Keratinocyte (primary cell): ENCODE measurements around the gene SDF2L1. TPM values are rescaled to one million over a fixed set of nuclear protein-coding genes. Genes with fewer than 3 reads are reported as not detected.
A peak's percentile ranks its signal among the peaks of the same experiment; 100 is the strongest.

Experiments used
- DNase-seq: peaks from one replicate; pipeline ENCODE4 v3.0.0-alpha.2; 2011; ENCODE audit warnings: low read depth, missing footprints, low spot score
- FAIRE-seq: peaks from 2 replicates; lab custom pipeline; 2011; peaks lifted over from hg19 to GRCh38; lab: Jason Lieb, UNC
- H2AFZ ChIP-seq: 2 replicates; pipeline ENCODE4 v1.6.0; 2012; ENCODE audit warnings: low read length, control low read depth, inconsistent platforms; ENCODE audit not compliant: control insufficient read depth
- H3K27ac ChIP-seq: 2 replicates; pipeline ENCODE4 v1.5.1; 2011; ENCODE audit warnings: low read length; ENCODE audit not compliant: control insufficient read depth, insufficient read depth
- H3K27me3 ChIP-seq: 3 replicates; pipeline ENCODE4 v1.6.0; 2011; ENCODE audit warnings: low read length; ENCODE audit not compliant: control insufficient read depth, insufficient read depth; ENCODE audit errors: extremely low read depth
- H3K36me3 ChIP-seq, 2 experiments: 2 replicates in 1 of 2; 3 replicates in 1 of 2; pipeline ENCODE4 v1.5.1; 2011; ENCODE audit warnings: low read length in 2 of 2, mild to moderate bottlenecking in 1 of 2; ENCODE audit not compliant: control insufficient read depth in 2 of 2, insufficient read depth in 2 of 2; ENCODE audit errors: extremely low read depth in 1 of 2
- H3K4me1 ChIP-seq: 3 replicates; pipeline ENCODE4 v1.5.1; 2011; ENCODE audit warnings: low read length; ENCODE audit not compliant: control insufficient read depth, insufficient read depth; ENCODE audit errors: extremely low read depth
- H3K4me2 ChIP-seq: 3 replicates; pipeline ENCODE4 v1.6.0; 2011; ENCODE audit warnings: low read depth, low read length; ENCODE audit not compliant: control insufficient read depth, insufficient read depth; ENCODE audit errors: extremely low read depth
- H3K4me3 ChIP-seq, 3 experiments: fragments of 200-600 bp in 1 of 3; sonication (generic) in 1 of 3; 2 replicates in 2 of 3; 3 replicates in 1 of 3; pipeline ENCODE4 v1.5.1; 2011 to 2016; ENCODE audit warnings: low read length in 3 of 3, mild to moderate bottlenecking in 3 of 3, control low read depth in 2 of 3, inconsistent platforms in 1 of 3, low read depth in 1 of 3, mixed read lengths in 1 of 3, mixed run types in 1 of 3, moderate library complexity in 1 of 3; ENCODE audit not compliant: control insufficient read depth in 2 of 3, insufficient read depth in 2 of 3; ENCODE audit errors: extremely low read depth in 1 of 3
- H3K79me2 ChIP-seq: 2 replicates; pipeline ENCODE4 v1.6.0; 2012; ENCODE audit warnings: low read length; ENCODE audit not compliant: control insufficient read depth, insufficient read depth
- H3K9ac ChIP-seq: 3 replicates; pipeline ENCODE4 v1.6.0; 2011; ENCODE audit warnings: low read length; ENCODE audit not compliant: control insufficient read depth, insufficient read depth; ENCODE audit errors: extremely low read depth
- H3K9me1 ChIP-seq: 3 replicates; pipeline ENCODE4 v1.6.0; 2011; ENCODE audit warnings: low read length; ENCODE audit not compliant: control insufficient read depth, insufficient read depth; ENCODE audit errors: extremely low read depth
- H3K9me3 ChIP-seq: 2 replicates; pipeline ENCODE4 v1.5.1; 2012; ENCODE audit warnings: low read depth, low read length; ENCODE audit not compliant: control insufficient read depth
- H4K20me1 ChIP-seq: 3 replicates; pipeline ENCODE4 v1.6.0; 2011; ENCODE audit warnings: low read length; ENCODE audit not compliant: control insufficient read depth, insufficient read depth; ENCODE audit errors: extremely low read depth
- CTCF ChIP-seq, 3 experiments: IDR thresholded peaks in 1 of 3; conservative IDR thresholded peaks in 1 of 3; optimal IDR thresholded peaks in 1 of 3; 2 replicates in 2 of 3; 3 replicates in 1 of 3; pipeline versions ENCODE3 to v1.5.1; 2011; ENCODE audit warnings: low read length in 3 of 3, mild to moderate bottlenecking in 3 of 3, moderate library complexity in 2 of 3, control low read depth in 1 of 3, inconsistent platforms in 1 of 3; ENCODE audit not compliant: insufficient read depth in 2 of 3; ENCODE audit errors: extremely low read depth in 1 of 3
- EZH2 ChIP-seq: IDR thresholded peaks from one replicate; pipeline ENCODE4 v1.6.1; 2012; ENCODE audit warnings: inconsistent platforms, mild to moderate bottlenecking, low read length, moderate library complexity
- dilution Hi-C: fragments of 300-500 bp; cut with MboI; formaldehyde crosslinking; loops from one replicate; pipeline ENCODE4 v1.7.0; 2020; ENCODE audit warnings: low sequenced_read_pairs; ENCODE audit not compliant: extremely low pct_ligation_motif_present
- polyA plus RNA-seq, 5 experiments: library from polyadenylated mRNA; depleted of rRNA in 3 of 5; stranded (reverse) in 3 of 5; stranded (forward) in 1 of 5; unstranded in 1 of 5; fragments of >200 nt; gene quantifications; 1 replicate in 1 of 5; 2 replicates in 3 of 5; 3 replicates in 1 of 5; pipeline versions ENCODE4 v1.2.1 to v1.2.3, GENCODE V29; 2011 to 2012; ENCODE audit warnings: missing spikeins in 2 of 5, low read depth in 1 of 5, low replicate concordance in 1 of 5

Gene SDF2L1
- polyA plus RNA-seq, 1 donor (not counting 4 experiments of a cell fraction or from before 2014, with no cell fraction given): 25.6 TPM

GRCh38 chr22:21611210-21611977 is 30.7 kb upstream of the SDF2L1 start:
- FAIRE-seq (no peak), DNase-seq (no peak)
- no peak overlapping the region for H3K4me3 ChIP-seq
- no peak overlapping the region for H3K27ac ChIP-seq
- H3K27me3 ChIP-seq: no peaks in the 10 kb centered on the region
- H3K4me1 ChIP-seq: peaks cover 2% of the 10 kb centered on the region
- H3K79me2 ChIP-seq: peaks cover 87% of the 10 kb centered on the region
- H2AFZ ChIP-seq: no peak overlapping the region
- H3K36me3 ChIP-seq: peaks cover 20 to 41% of the 10 kb centered on the region in 2 experiments
- no peak overlapping the region for H3K9ac ChIP-seq
- H3K9me3 ChIP-seq: no peaks in the 10 kb centered on the region
- H3K9me1 ChIP-seq: no peaks in the 10 kb centered on the region
- dilution Hi-C loops: no loop called here
- TF ChIP-seq EZH2 (no peak), CTCF (optimal IDR thresholded peaks at IDR 0.05 in 1 of 3, IDR thresholded peaks at IDR 0.05 in 1 of 3, conservative IDR thresholded peaks at IDR 0.05 in 1 of 3; ENCODE audit: extremely low read depth in 1 of 3, insufficient read depth in 2 of 3, low read length in 3 of 3) (no peak)
- H3K4me2 ChIP-seq: no peak overlapping the region
- peaks cover 23% of the 10 kb centered on the region for H4K20me1 ChIP-seq

- DNase-seq (no peak), FAIRE-seq (peak; percentile 48)
- dilution Hi-C loops: no loop called here
- no peaks in the 10 kb centered on the region for H3K9me1 ChIP-seq
- no peak overlapping the region for H3K27ac ChIP-seq
- H4K20me1 ChIP-seq: peaks cover 14% of the 10 kb centered on the region
- peaks cover 20 to 41% of the 10 kb centered on the region in 2 experiments for H3K36me3 ChIP-seq
- H3K9me3 ChIP-seq: no peaks in the 10 kb centered on the region
- no peak overlapping the region for H3K9ac ChIP-seq
- peaks cover 83% of the 10 kb centered on the region for H3K79me2 ChIP-seq
- H2AFZ ChIP-seq: no peak overlapping the region
- H3K27me3 ChIP-seq: no peaks in the 10 kb centered on the region
- H3K4me1 ChIP-seq: peaks cover 2% of the 10 kb centered on the region
- TF ChIP-seq CTCF (optimal IDR thresholded peaks at IDR 0.05 in 1 of 3, IDR thresholded peaks at IDR 0.05 in 1 of 3, conservative IDR thresholded peaks at IDR 0.05 in 1 of 3; ENCODE audit: extremely low read depth in 1 of 3, insufficient read depth in 2 of 3, low read length in 3 of 3) (no peak), EZH2 (no peak)
- H3K4me2 ChIP-seq: no peak overlapping the region
- no peak overlapping the region for H3K4me3 ChIP-seq
These were observed 29.2 kb upstream of the SDF2L1 start for GRCh38 chr22:21612858-21613257.
